Parathyroid adenoma (tissue), 2 donors: ENCODE measurements around the gene INTS3.

Experiments
- H2AFZ ChIP-seq: fragments of 300-600 bp; sonication (generic); one replicate; pipeline ENCODE4 v1.7.0; 2017; ENCODE audit warnings: antibody characterized with exemption, mild to moderate bottlenecking
- H3K27ac ChIP-seq: fragments of 300-600 bp; sonication (generic); one replicate; pipeline ENCODE4 v1.7.0; 2017
- H3K27me3 ChIP-seq: fragments of 300-600 bp; sonication (generic); one replicate; pipeline ENCODE4 v1.7.0; 2017; ENCODE audit warnings: low read length; ENCODE audit not compliant: control insufficient read depth, insufficient read depth
- H3K36me3 ChIP-seq: fragments of 300-600 bp; sonication (generic); one replicate; pipeline ENCODE4 v1.7.0; 2017; ENCODE audit warnings: low read length; ENCODE audit not compliant: control insufficient read depth, insufficient read depth
- H3K4me1 ChIP-seq: fragments of 300-600 bp; sonication (generic); one replicate; pipeline ENCODE4 v1.7.0; 2017; ENCODE audit warnings: control low read depth
- H3K4me2 ChIP-seq: fragments of 300-600 bp; sonication (generic); one replicate; pipeline ENCODE4 v1.7.0; 2017; ENCODE audit warnings: low read length
- H3K4me3 ChIP-seq: fragments of 300-600 bp; sonication (generic); one replicate; pipeline ENCODE4 v1.7.0; 2017; ENCODE audit warnings: low read depth, low read length
- H3K79me2 ChIP-seq: fragments of 300-600 bp; sonication (generic); one replicate; pipeline ENCODE4 v1.7.0; 2017; ENCODE audit warnings: control low read depth
- H3K9ac ChIP-seq: fragments of 300-600 bp; sonication (generic); one replicate; pipeline ENCODE4 v1.7.0; 2017; ENCODE audit warnings: mild to moderate bottlenecking
- H3K9me3 ChIP-seq: fragments of 300-600 bp; sonication (generic); one replicate; pipeline ENCODE4 v1.7.0; 2017; ENCODE audit warnings: low read length; ENCODE audit not compliant: control insufficient read depth
- TF ChIP-seq, protein P1 (sequence below): fragments of 300-600 bp; sonication (generic); IDR thresholded peaks from one replicate; pipeline ENCODE4 v1.7.0; 2017; ENCODE audit warnings: antibody characterized with exemption, mild to moderate bottlenecking
- donor health status: primary hyperparathyroidism.

The INTS3 gene

DNA sequence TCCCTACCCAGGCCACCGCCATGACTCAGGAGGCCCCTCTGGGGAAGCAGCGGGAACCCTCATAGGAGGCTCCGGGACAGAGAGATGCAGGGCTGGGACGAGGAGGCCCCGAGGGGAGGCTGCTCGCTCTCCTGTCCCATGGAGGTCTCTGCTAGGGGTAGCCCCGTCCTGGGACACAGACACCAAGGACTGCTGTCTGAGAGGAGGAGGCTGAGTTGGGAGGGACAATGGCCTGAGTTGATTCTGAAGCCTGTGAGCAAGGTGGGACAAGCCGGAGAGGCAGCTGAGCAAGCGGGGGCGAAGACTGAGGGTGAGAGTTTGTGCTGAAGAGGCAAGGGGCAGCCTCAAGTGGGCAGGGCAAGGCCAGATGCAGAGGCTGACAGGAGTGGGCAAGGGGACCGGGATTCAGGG lies 64.8 kb downstream of the INTS3 start:
- Histone ChIP-seq H3K27ac (no peak overlapping the region), H3K79me2 (no peaks in the 10 kb centered on the region), H3K36me3 (no peaks in the 10 kb centered on the region), H3K9me3 (no peaks in the 10 kb centered on the region), H2AFZ (no peak overlapping the region), H3K4me1 (peaks cover 2% of the 10 kb centered on the region), H3K9ac (no peak overlapping the region), H3K4me2 (no peak overlapping the region), H3K27me3 (no peaks in the 10 kb centered on the region), H3K4me3 (no peak overlapping the region)
- TF ChIP-seq, protein P1, sequence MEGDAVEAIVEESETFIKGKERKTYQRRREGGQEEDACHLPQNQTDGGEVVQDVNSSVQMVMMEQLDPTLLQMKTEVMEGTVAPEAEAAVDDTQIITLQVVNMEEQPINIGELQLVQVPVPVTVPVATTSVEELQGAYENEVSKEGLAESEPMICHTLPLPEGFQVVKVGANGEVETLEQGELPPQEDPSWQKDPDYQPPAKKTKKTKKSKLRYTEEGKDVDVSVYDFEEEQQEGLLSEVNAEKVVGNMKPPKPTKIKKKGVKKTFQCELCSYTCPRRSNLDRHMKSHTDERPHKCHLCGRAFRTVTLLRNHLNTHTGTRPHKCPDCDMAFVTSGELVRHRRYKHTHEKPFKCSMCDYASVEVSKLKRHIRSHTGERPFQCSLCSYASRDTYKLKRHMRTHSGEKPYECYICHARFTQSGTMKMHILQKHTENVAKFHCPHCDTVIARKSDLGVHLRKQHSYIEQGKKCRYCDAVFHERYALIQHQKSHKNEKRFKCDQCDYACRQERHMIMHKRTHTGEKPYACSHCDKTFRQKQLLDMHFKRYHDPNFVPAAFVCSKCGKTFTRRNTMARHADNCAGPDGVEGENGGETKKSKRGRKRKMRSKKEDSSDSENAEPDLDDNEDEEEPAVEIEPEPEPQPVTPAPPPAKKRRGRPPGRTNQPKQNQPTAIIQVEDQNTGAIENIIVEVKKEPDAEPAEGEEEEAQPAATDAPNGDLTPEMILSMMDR: no peak

DNA sequence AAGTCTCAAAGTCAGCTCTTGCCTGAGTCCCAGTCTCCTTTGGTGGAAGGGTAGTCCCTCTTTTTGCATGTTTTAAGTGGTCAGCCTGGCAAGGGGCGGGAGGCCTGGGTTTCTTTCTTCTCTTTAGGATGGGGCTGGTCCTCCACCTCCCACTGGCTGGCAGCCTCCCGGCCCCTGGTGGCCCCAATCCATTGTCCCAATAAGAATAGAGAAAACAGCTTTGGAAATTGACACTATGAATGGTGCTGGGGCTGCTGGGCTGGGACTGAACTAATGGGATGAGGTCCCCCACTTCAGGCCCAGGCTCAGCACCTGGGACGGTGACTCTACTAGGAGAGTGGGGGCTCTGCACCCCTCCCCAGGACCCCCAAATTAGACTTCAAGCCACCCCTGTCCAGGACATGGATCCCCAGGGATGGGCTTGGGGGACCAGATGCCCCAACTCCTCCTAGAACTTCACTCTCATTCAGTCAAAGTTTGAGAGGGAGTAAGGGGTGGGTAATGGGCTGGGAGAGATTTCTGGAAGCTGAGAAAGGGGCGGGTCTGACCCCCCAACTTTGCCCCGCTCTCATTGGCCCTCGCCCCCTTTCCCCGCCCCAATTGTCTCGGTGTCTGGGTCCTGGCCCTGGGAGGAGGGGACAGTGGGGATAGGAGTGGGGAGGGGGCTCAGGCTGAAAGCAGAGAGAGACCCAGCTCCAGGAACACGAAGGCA lies 65.6 kb downstream of the INTS3 start:
- Histone ChIP-seq H3K27me3 (no peaks in the 10 kb centered on the region), H3K4me3 (no peak overlapping the region), H2AFZ (no peak overlapping the region), H3K79me2 (no peaks in the 10 kb centered on the region), H3K9me3 (no peaks in the 10 kb centered on the region), H3K36me3 (no peaks in the 10 kb centered on the region), H3K27ac (no peak overlapping the region), H3K4me1 (peaks cover 2% of the 10 kb centered on the region), H3K4me2 (no peak overlapping the region), H3K9ac (no peak overlapping the region)
- TF ChIP-seq, protein P1: no peak

DNA sequence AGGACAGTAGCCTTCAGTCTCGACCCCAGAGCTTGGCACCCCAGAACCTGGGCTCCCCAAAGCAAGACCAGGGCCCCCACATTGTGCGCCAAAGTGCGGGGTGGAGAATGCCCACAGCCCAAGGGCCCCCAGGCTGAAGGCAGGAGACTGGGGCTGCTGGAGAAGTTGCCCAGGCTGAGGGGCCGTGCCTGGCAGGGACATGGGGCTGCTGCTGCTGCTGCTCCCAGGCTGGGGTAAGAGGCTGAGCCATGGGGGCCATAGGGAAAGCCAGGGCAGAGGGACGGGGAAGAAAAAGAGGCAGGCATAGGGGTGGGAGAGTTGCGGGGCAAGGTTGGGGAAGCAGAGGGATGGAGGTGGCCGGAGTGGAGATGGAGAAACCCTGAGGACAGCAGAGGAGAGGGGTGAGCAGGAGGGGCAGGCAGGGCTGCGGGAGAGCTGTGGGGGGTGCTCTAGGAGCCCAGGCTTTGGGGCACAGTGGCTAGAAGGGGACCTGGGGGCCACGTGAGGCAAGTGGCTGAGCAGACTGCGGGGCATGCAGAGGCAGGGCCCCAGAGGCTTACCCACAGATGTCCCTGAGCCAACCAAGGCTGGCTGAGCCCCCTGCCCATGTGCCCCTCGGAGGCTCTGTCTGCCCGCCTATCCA lies 66.2 kb downstream of the INTS3 start:
- Histone ChIP-seq H3K4me2 (no peak overlapping the region), H3K36me3 (no peaks in the 10 kb centered on the region), H3K27ac (no peak overlapping the region), H3K9ac (no peak overlapping the region), H3K4me1 (peaks cover 2% of the 10 kb centered on the region), H3K79me2 (no peaks in the 10 kb centered on the region), H2AFZ (no peak overlapping the region), H3K9me3 (no peaks in the 10 kb centered on the region), H3K4me3 (no peak overlapping the region), H3K27me3 (no peaks in the 10 kb centered on the region)
- TF ChIP-seq, protein P1: no peak

DNA sequence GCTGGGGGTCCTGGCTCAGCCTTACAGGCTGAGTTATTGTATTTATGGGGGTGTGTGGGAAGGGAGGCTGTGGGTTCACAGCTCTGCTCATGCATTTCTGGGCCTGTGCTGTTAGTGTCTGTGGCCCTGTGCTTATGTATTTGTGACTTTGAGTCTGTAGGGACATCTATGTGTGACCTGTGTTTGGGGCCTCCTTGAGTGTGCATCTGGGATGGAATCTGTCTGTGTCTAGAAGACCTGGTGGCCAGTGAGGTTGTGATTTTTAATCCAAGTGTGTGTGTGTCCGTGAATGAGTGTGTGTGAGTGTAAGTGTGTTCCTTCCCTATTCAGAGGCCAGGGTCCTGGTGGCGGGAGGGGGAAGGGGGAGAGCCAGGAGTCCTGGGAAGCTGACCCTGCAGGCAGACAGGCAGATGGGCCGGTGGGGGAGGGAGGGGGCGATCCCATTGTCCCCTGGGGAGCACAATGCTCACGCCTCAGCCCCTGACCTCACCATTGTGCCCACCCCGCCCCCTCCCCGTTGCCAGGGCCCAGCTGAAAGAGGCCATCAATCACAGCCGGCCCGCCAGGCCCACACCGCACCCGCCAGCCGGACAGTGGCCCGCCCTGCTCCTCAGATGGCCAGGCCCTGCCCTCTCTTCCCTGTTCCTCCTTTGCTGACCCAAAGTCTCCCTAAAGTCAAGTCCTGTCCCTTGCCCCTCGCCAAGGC lies 66.9 kb downstream of the INTS3 start:
- no peak overlapping the region for H3K4me2 ChIP-seq
- H3K36me3 ChIP-seq: no peaks in the 10 kb centered on the region
- no peak overlapping the region for H3K9ac ChIP-seq
- no peaks in the 10 kb centered on the region for H3K79me2 ChIP-seq
- H3K4me3 ChIP-seq: no peak overlapping the region
- no peak overlapping the region for H2AFZ ChIP-seq
- H3K27me3 ChIP-seq: no peaks in the 10 kb centered on the region
- H3K27ac ChIP-seq: no peak overlapping the region
- no peaks in the 10 kb centered on the region for H3K4me1 ChIP-seq
- TF ChIP-seq, protein P1: no peak
- H3K9me3 ChIP-seq: no peaks in the 10 kb centered on the region
